Ovary (tissue), 9 donors: ENCODE measurements around the gene MAN2A1. TPM values are rescaled to one million over a fixed set of nuclear protein-coding genes. Genes with fewer than 3 reads are reported as not detected.

Source experiments
- DNase-seq, 5 donors: peaks; one replicate each; pipeline ENCODE4 v3.0.0-alpha.2; 2019 to 2020
- H3K27ac ChIP-seq, 2 donors: fragments of 200-600 bp; one replicate each; pipeline versions ENCODE4 v1.5.1 to v1.8.0; 2019 to 2022
- H3K27me3 ChIP-seq: fragments of 200-600 bp; one replicate; pipeline ENCODE4 v1.8.0; 2022
- H3K36me3 ChIP-seq: fragments of 200-600 bp; sonication (generic); one replicate; pipeline ENCODE4 v1.5.1; 2019
- H3K4me1 ChIP-seq: one replicate; pipeline ENCODE4 v1.8.1; 2013; ENCODE audit warnings: mild to moderate bottlenecking, moderate library complexity; ENCODE audit not compliant: insufficient read depth
- H3K4me3 ChIP-seq: fragments of 200-600 bp; sonication (generic); one replicate; pipeline ENCODE4 v1.5.1; 2017
- H3K9me3 ChIP-seq, 2 donors: fragments of 200-600 bp in 1 of 2; sonication (generic) in 1 of 2; one replicate each; pipeline versions ENCODE4 v1.5.1 to v1.8.1; 2013 to 2019; ENCODE audit warnings: mild to moderate bottlenecking in 1 of 2, moderate library complexity in 1 of 2
- EP300 ChIP-seq: sonication (generic); formaldehyde crosslinking; IDR thresholded peaks from one replicate; pipeline ENCODE4 v1.6.1; 2017; ENCODE audit warnings: antibody characterized with exemption
- POLR2A ChIP-seq: fragments of 450-650 bp; IDR thresholded peaks from one replicate; pipeline ENCODE4 v1.6.1; 2017; ENCODE audit warnings: antibody characterized with exemption, mild to moderate bottlenecking, moderate library complexity
- WGBS, 3 donors: extraction: QIAGEN DNeasy Blood & Tissue Kit in 1 of 3; methylation state at CpG; one replicate each; pipeline versions ENCODE4 v1.1.5 to v1.1.7; 2013 to 2017; 5-methylcytosine and 5-hydroxymethylcytosine counted together
- intact Hi-C, 4 donors: fragments of 100-400 bp; cut with DNase I; formaldehyde crosslinking; loops; one replicate each; pipeline versions ENCODE4 v1.11.0 to v1.15.1; 2022 to 2023
- polyA plus RNA-seq, 2 donors: library from polyadenylated mRNA; stranded (reverse); fragments of 200-250 nt in 1 of 2; fragments of 350-450 nt in 1 of 2; fragmentation: Illumina TruSeq in 1 of 2; extraction: RNeasy Lipid Tissue Mini Kit (QIAGEN cat#74804) in 1 of 2; gene quantifications; one replicate each; pipeline ENCODE4 v1.2.3, GENCODE V29; 2013 to 2014
- total RNA-seq, 7 donors: library from RNA; depleted of rRNA in 2 of 7; stranded (reverse); fragments of >200 nt in 2 of 7; fragmentation: NEBNext Ultra II Directional in 3 of 7; extraction: Animal tissue kit (Norgen Biotek cat#: 25700) in 3 of 7; gene quantifications; one replicate each; pipeline versions ENCODE4 v1.1.0 to v1.2.4, GENCODE V29; 2016 to 2023
- TF ChIP-seq, protein P1 (sequence below), 3 donors: fragments of 450-650 bp in 2 of 3; fragments of 200-600 bp in 1 of 3; IDR thresholded peaks; one replicate each; pipeline versions ENCODE4 v1.5.1 to v1.8.0; 2016 to 2022; ENCODE audit warnings: antibody characterized with exemption in 3 of 3, mild to moderate bottlenecking in 1 of 3
- donor health status: DM: no; HTN: no; CAD: no; lungs with moderate emphysema.
- donor health status: DM: no; HTN: no; CAD: no.
- donor health status: Bipolar disorder and iron deficiency.
- donor health status: DM: yes; HTN: yes; CAD: no.
- donor health status: DM: no; HTN: no; CAD: no.
- donor health status: DM: yes; HTN: yes; CAD: no.

Gene MAN2A1
- total and polyA plus RNA-seq, 9 donors, result 10.7 to 56.5 (median 31.1) TPM

DNA sequence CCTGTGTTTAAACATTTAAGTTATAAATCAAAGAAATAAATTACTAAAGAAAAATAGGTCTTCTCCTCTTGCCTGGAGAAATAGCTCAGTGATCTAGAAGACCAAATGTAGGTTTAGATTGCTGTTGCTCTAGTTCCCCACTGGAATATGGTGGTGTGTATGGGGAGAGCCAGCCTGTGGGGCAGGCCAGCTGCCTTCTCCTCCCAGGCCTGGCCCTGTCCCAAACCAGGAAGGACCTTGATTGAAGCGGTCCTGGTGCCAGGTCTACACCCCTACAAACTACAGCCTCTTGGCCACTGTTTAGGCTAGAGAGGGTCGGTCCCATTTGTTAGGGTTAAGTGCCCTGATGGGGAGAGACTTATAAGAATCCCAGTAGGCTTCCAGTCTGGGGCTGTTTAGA lies 35.4 kb downstream of the MAN2A1 start:
- intact Hi-C loops, result no loop called here
- Histone ChIP-seq H3K27me3 (no peaks in the 10 kb centered on the region), H3K4me3 (no peak overlapping the region), H3K27ac (no peak overlapping the region), H3K4me1 (no peaks in the 10 kb centered on the region), H3K36me3 (no peaks in the 10 kb centered on the region), H3K9me3 (no peaks in the 10 kb centered on the region)
- 95% methylated on average over 2 of the region's 2 CpGs for WGBS, 3 donors
- no peak for DNase-seq
- TF ChIP-seq, protein P1, sequence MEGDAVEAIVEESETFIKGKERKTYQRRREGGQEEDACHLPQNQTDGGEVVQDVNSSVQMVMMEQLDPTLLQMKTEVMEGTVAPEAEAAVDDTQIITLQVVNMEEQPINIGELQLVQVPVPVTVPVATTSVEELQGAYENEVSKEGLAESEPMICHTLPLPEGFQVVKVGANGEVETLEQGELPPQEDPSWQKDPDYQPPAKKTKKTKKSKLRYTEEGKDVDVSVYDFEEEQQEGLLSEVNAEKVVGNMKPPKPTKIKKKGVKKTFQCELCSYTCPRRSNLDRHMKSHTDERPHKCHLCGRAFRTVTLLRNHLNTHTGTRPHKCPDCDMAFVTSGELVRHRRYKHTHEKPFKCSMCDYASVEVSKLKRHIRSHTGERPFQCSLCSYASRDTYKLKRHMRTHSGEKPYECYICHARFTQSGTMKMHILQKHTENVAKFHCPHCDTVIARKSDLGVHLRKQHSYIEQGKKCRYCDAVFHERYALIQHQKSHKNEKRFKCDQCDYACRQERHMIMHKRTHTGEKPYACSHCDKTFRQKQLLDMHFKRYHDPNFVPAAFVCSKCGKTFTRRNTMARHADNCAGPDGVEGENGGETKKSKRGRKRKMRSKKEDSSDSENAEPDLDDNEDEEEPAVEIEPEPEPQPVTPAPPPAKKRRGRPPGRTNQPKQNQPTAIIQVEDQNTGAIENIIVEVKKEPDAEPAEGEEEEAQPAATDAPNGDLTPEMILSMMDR (IDR thresholded peaks at IDR 0.05), result no peak

DNA sequence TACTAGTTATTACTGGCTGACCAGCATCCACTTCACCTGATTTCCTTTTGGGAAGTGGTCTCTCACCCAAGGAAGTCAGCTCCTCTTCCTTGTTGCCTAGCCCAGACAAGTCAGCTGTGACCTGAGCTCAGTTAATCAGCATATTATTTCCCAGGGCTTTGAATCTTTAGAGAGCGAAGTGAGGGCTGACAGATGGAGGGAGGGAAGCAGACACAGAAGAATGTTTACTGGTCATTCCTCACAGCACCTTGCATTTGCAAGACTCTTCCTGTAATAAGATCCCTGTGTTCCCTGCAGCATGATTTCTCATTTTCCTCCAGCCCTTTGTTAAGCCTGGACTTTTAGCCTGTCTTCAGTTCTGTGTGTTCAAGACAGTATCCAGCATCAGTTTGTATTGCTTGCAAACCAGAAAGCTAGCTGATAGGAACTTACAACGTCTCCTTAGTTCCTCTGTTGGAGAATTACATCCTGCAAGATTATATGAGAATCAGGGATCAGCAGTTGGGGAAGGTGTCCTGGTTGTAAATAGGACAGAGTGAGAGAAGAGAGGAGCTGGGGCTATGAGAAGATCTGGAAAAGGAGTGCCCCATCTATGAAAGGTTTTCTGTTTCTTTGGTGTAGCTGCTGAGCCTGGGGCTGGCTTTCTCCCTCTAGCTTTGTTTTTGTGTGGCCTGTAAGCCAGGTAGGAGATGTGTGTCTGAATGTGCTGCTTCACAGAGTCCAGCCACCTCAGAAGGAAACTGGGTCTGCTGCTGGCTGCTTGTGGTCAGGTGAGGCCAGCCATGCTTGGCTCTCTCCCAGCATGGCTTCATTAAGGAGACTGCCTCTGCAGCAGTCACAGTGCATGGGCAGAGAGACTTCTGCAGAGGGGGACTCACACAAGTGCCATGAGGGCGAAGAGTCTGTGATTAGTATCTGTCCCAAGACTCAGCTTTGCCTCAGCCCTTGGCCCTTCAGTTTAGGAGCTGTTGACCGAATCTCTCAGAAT lies 50.3 kb downstream of the MAN2A1 start:
- intact Hi-C loops, result no loop called here
- no peak for DNase-seq
- no peaks in the 10 kb centered on the region for H3K9me3 ChIP-seq
- peaks cover 3% of the 10 kb centered on the region for H3K4me1 ChIP-seq
- H3K4me3 ChIP-seq, result no peak overlapping the region
- 39 to 60% (median 56%) methylated on average over 4 of the region's 4 CpGs for WGBS, 3 donors
- no peak overlapping the region for H3K27ac ChIP-seq
- no peaks in the 10 kb centered on the region for H3K27me3 ChIP-seq
- TF ChIP-seq EP300, result no peak
- no peak for TF ChIP-seq POLR2A
- TF ChIP-seq, protein P1 (IDR thresholded peaks at IDR 0.05), result no peak
- no peaks in the 10 kb centered on the region for H3K36me3 ChIP-seq

DNA sequence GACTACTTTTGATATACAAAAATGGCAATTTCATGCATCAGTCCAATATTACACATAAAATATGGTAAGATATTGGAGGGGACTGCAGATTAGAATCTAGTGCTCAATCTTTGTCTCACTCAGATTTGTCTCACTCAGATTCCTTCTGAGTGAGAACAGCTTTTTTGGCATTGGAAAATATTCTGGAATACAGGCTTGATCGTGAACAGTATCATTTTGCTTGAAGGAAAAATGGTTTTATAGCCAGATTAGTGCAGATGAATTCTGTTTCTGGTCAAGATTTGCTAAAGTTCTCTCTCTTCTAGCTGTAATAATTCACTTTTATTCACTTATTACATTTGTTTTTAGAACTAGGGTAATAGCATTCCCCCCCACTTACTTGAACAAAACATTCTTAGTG lies 51.2 kb downstream of the MAN2A1 start:
- H3K27ac ChIP-seq, result no peak overlapping the region
- 43 to 74% (median 71%) methylated on average over 1 of the region's 1 CpG for WGBS, 3 donors

DNA sequence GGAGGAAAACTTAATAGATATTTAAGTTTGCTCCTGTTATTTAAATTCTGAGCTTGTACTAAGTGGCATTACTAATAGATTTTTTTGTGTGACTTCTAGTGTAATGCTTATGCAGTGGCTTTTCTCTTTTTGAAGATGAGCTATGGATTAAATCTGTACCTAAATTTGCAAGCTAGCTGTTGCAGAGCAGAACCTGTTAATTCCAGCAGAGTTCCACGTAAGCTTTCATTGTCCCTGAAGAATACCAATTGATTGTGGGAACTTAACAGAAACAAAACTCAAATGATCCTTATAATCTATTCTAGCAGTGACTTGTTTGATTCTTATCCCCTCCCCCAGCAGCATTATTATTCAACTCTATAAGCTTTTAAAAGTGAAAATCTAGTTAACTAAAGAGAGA lies 51.7 kb downstream of the MAN2A1 start:
- Histone ChIP-seq H3K27ac (no peak overlapping the region), H3K9me3 (no peaks in the 10 kb centered on the region), H3K27me3 (no peaks in the 10 kb centered on the region), H3K4me1 (peaks cover 3% of the 10 kb centered on the region), H3K36me3 (no peaks in the 10 kb centered on the region), H3K4me3 (no peak overlapping the region)
- intact Hi-C loops, result no loop called here
- TF ChIP-seq, protein P1 (IDR thresholded peaks at IDR 0.05), result no peak
- TF ChIP-seq POLR2A (no peak), EP300 (no peak)
- no peak for DNase-seq
- WGBS, 3 donors, result 73 to 87% (median 82%) methylated on average over 1 of the region's 1 CpG

More for the DNA sequence above, 51.2 kb downstream of the MAN2A1 start:
- Histone ChIP-seq H3K4me3 (no peak overlapping the region), H3K36me3 (no peaks in the 10 kb centered on the region), H3K27me3 (no peaks in the 10 kb centered on the region), H3K4me1 (peaks cover 3% of the 10 kb centered on the region), H3K9me3 (no peaks in the 10 kb centered on the region)
- DNase-seq, result no peak
- intact Hi-C loops, result no loop called here
- TF ChIP-seq, protein P1 (IDR thresholded peaks at IDR 0.05), result no peak
- TF ChIP-seq EP300, result no peak
- no peak for TF ChIP-seq POLR2A
